RWPE1 (cell line): ENCODE results near the gene ANKMY1.

Experiments used
- CTCF ChIA-PET: fragments of 350-600 bp; sonication (Branson Sonifier 250); formaldehyde crosslinking; extraction: SDS; loops from one replicate; lab custom pipeline; 2021; lab: Yijun Ruan, JAX
- POLR2A ChIA-PET: fragments of 400-600 bp; formaldehyde crosslinking; extraction: SDS; loops from one replicate; lab custom pipeline; 2020; ENCODE audit warnings: antibody characterized with exemption; ENCODE audit not compliant: low non-redundant PET; lab: Yijun Ruan, JAX
- DNase-seq: peaks from one replicate; pipeline ENCODE4 v3.0.0; 2012; ENCODE audit warnings: low spot score
- H3K27ac ChIP-seq: fragments of 450-650 bp; 2 replicates; pipeline ENCODE4 v1.5.1; 2017
- CTCF ChIP-seq: fragments of 450-650 bp; conservative IDR thresholded peaks from 2 replicates; pipeline ENCODE4 v1.5.1; 2017; ENCODE audit warnings: low read depth, mild to moderate bottlenecking

The ANKMY1 gene

DNA sequence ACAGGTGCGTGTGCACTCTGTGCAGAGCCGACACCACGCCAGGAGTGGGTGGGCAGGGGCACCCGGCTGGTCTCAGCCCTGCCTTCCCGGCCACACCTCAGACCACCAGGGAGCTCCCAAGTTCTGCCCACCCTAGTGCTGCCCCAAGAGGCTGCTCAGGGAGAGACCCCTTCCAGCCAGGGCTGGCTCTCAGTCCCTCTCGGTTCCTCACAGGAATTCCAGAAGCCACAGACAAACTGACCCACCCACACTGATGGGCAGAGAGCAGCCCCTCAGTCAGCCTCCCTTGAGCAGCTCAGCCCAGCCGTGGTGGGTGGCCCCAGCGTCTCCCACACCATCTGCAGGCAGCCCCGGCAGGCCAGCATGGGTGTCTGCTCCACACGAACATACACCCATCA lies 88.5 kb downstream of the ANKMY1 start:
- peak overlapping the region; percentile 52 for H3K27ac ChIP-seq
- no peak for DNase-seq
- TF ChIP-seq CTCF = no peak
- CTCF ChIA-PET = no interaction called here
- POLR2A ChIA-PET = no interaction called here

- no peak for TF ChIP-seq CTCF
- H3K27ac ChIP-seq = peak overlapping the region; percentile 52
- DNase-seq = no peak
- POLR2A ChIA-PET = no interaction called here
- CTCF ChIA-PET = no interaction called here
These were observed 89.2 kb downstream of the ANKMY1 start for GRCh38 chr2:240468303-240469238.

GRCh38 chr2:240467659-240468302 lies 90.0 kb downstream of the ANKMY1 start:
- no peak for TF ChIP-seq CTCF
- H3K27ac ChIP-seq = peak overlapping the region; percentile 52
- ChIA-PET CTCF (interaction anchor here (0.7 kb wide), 1 partner anchor 240 kb away, joined by 4 read pairs; no protein-coding TSS in a partner anchor), POLR2A (no interaction called here)
- no peak for DNase-seq

GRCh38 chr2:240467149-240467642 lies 90.6 kb downstream of the ANKMY1 start:
- POLR2A ChIA-PET = no interaction called here
- DNase-seq = no peak
- CTCF ChIA-PET = interaction anchor here (0.7 kb wide), 1 partner anchor 239 kb away, joined by 4 read pairs; no protein-coding TSS in a partner anchor
- TF ChIP-seq CTCF = no peak
- H3K27ac ChIP-seq = peak overlapping the region; percentile 52

DNA sequence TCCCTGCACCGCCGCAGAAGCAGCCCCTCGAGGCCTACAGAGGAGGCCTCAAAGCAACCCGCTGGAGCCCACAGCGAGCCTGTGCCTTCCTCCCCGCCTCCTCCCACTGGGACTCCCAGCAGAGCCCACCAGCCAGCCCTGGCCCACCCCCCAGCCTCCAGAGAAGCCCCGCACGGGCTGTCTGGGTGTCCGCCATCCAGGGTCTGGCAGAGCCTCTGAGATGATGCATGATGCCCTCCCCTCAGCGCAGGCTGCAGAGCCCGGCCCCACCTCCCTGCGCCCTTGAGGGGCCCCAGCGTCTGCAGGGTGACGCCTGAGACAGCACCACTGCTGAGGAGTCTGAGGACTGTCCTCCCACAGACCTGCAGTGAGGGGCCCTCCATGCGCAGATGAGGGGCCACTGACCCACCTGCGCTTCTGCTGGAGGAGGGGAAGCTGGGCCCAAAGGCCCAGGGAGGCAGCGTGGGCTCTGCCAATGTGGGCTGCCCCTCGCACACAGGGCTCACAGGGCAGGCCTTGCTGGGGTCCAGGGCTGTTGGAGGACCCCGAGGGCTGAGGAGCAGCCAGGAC lies 91.1 kb downstream of the ANKMY1 start:
- CTCF ChIA-PET = interaction anchor here (0.7 kb wide), 1 partner anchor 238 kb away, joined by 4 read pairs; no protein-coding TSS in a partner anchor
- H3K27ac ChIP-seq = peak overlapping the region; percentile 52
- POLR2A ChIA-PET = no interaction called here
- TF ChIP-seq CTCF = no peak
- no peak for DNase-seq
